Activated CD4-positive, CD25-positive, alpha-beta regulatory T cell treated with anti-CD3 and anti-CD28 coated beads, Interleukin-2, amount 50 U/mL, for 24 hours (primary cell): ENCODE measurements around the gene PPP1R16B.

ENCODE experiments used
- ATAC-seq, 2 donors: fragments of 150-1000 bp; cut with Tn5 transposase; one replicate each; pipeline ENCODE4 v1.10.0; 2021; ENCODE audit warnings: mild to moderate bottlenecking in 1 of 2, moderate library complexity in 1 of 2

PPP1R16B gene

DNA sequence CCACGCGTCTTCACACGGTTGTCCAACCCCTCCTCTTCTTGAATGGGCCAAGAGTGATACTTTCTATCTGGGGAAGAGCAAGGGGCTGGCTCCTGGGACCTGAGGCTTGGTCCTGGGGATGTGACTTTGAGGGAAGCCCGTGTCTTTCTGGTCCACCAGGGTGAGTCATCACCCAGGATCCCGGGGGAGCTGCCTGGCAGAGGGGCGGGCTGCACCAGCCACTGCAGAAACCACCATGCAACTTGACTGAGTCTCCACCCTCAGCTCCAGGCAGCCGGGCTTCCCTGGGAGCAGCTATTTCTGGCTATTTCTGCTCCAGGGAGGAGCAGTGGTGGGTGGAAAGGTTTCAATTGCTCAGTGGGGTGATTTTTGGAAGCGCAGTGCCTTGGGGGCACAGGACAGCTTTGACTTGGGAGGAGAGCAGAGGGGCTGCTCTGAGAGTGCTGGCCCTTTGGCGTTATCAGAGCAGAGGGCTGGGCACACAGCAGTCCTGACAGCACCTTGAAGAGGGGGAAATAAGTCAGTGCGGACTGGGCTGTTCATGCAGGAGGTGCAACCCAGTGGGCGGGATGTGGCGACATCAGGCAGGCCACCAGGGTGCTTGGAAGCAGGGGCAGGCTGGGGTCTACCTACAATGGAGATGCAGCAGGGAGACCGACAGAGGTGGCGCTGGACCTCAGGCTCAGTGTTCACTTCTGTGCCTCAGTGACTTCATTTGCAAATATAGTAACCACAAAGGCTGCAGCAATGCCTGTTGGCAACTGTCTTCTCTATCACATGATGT lies 75.6 kb downstream of the PPP1R16B start:
- no peak for ATAC-seq

DNA sequence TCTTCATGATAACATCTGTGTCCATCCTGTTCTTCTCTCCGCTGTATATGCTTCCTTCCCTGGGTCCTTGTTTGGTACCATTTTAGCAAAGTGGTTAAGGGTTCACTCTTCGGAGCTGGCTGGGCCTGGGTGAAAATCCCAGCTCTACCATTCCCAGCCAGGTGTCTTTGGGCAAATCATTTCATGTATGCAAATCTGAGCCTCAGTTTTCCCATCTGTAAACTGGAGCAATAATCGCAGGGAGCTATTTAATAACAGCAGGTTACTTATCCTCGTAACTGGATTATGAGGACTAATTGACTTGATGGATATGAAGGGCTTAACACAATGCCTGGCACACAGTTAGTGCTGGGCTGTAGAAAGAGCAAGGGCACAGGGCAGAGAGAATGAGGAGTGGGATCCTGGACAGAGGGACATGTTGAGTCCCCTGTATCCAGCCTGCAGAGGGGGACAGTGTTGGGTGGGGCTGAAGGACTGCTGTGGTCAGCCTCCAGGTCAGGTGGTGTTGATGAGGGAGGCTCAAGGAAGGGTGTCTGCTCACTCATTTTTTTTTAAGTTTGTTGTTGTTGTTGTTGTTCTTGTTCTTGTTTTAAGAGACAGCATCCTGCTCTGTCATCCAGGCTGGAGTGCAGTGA lies 76.4 kb downstream of the PPP1R16B start:
- no peak for ATAC-seq

DNA sequence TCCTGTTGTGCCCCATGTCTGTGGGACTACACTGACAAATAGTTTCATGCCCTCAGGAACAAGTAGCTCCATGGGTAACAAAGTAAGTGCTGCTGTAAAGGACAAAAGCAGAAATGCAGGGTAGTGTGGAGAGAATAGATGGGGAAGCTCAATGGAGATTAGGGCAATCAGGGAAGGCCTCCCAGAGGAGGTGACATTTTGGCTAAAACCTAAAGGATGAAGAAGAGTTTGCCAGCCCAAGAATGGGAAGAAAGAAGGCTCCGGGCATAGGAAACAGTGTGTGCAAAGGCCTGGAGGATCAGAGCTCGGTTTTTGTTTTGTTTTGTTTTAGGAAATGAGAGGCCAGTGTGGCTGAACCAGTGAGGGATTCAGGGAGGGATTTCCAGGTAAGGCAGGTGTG lies 77.1 kb downstream of the PPP1R16B start:
- no peak for ATAC-seq

DNA sequence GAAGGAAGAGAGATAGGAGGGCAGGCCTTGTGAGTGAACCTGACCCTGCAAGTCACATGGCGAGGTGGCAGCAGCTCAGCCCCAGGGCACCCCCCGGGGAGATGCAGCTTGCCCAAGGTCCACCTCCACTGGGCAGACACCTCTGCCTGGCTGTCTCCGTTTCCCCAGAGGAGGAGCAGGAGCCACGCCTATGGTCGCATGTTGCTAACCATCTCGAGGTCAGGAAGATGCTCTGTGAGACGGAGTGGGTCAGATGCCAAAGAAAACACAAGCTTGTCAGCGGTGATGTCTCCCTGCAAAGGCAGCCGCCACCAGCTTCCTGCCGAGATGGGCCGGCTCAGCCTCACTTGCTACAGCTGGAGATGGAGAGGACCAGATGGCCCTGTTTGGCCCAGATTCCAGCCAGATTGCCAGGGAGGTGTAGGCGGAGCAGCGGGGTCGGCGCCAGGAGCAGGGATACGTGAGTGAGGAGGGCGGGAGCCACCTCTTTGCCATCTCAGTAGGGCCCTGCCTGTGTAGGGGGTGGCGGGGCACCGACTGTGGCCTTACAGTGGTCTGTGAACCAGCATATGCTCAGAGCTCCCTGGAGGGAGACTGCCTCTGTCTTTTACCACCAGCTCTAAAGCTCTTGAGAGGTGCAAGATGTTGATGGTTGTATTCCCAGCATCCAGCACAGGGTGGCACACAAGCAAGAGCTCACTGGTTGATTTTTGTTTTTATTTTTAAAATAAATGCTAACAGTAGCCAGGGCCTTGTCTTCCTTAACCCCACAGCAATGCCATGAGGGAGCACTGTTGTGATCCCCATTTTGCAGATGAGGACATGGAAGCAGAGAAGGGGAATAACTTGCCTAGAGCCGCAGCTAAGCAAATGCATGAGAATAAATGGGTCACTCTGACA lies 77.8 kb downstream of the PPP1R16B start:
- no peak for ATAC-seq

DNA sequence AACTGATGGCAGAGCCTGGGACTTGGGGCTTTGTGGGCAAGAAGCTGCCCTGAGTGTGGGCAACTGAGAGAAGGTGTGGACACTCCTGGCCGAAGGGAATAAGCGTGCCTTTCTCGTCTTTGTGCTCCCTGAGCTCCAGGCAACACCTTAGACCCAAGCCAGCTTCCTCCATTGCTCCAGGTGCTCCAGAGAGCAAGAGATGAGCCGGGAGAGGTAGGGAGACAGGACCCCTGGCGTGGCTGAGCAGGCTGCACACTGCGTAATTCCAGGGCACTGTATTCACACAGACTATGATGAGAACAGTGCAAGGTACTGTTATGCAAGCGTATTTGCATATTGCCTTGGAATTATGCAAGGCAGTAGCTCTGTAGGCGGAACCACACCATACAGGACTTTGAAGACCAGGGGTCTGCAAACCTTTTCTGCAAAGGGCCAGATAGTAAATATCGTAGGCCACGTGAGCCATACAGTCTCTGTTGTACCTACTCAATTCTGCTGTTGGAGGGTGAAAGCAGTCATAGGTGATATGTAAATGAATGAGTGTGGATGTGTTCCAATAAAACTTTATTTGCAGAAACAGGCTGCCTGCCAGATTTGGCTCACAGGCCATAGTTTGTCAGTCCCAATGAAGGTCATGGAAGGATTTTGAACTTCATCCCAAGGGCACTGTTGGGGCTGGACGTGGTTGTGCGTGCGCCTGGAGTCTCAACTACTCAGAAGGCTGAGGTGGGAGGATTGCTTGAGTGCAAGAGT lies 78.7 kb downstream of the PPP1R16B start:
- ATAC-seq: no peak

DNA sequence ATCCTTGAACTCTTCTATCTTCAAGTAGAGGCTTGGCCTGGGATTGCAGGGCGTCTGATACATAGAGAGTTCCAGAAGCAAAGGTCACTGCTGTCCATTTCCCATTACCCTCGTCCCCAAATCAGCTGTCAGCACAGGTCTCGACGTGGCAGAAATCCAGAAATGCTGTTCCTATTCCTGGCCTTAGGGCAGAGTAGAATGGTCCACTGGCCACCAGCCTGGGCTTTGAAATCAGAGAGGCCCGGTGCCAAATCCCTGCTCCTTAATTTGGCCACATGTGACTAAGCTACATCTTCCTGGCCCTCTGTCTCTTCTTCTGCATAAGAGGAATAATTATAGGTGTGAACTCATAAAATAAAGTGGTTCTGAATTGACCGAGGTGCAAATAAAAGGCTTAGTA lies 79.9 kb downstream of the PPP1R16B start:
- ATAC-seq: no peak

DNA sequence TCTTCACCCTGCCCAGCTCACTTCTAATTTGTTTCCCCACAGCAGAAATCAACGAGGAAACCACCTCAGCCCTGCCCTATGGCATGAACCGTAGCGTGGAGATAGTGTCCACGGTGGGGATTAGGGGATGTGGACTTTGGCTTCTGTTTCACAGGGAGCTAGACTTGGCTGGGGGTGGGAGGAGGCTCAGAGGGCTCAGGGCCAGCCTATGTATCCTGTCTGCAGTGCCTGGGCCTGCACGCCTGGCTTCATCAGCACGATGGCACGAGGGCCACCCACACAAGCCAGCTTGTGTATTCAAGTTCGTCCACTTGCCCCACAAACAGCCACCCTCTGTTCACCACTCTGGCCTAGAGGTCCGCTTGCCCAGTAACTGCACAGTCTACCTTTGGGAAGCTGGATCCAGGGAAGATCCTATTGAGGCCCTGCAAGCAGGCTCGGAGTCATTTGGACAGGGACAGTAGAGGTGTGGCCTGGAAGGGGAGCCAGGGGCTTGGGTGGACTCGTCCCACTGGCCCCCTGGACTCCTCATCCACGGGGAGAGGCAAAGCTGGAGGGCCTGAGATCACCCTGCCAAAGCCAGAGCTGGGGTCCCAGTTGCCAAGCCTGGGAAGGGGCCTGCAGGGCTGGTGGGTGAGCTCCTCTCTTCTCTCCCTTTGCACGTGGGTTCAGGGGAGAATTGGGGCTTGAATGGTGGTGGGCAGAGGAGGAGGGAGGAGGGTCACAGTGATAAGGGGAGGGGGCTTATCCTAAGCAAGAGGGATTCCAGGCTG lies 82.7 kb downstream of the PPP1R16B start:
- ATAC-seq: no peak

DNA sequence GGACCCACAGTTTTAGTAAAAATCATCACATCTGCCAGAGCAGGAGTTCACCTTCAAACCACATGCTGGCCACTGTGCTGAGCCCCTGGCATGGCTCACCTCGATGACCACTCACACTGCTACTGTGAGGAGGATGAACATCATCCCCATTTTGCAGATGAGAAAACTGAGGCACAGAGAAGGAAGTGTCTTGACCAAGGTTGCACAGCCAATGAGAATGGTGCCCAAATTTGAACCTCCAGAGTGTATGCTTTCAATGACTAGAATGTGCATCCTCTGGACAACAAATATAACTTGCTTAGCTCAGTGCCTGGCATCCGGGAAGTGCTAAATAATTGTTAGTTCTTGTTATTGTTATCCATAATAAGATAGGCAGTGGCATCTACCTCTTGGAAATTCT lies 83.6 kb downstream of the PPP1R16B start:
- no peak for ATAC-seq

DNA sequence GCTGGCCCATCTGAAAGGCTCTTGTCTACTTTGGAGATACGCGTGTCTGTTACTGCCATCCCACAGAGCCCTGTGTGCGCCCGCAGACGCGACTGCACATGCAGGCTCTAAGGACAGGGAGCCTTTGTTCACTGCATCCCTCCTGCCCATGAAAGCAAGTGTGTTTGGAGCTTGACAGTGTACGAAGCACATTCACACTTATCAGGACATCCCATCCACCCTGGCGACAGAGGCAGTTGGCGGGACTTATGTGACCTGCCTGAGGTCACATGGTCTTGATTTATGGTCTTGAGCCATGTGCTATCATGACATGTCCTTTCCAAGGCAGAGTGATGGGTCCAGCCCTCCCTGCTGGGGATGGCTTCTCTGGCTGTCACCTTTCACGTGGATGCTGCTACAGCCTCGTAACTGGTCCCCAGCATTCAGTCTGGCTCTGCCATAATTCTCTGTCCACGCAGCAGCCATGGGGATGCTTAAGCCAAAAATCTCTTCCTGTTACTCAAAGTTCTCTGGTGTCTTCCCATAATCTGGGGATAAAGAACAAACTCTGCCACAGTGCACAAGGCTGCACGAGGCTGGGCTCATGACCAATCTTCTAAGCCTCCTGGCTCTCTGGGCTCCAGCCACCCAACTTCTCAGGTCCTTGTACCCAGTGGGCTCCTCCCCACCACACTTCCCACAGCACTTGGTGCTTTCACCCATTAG lies 84.4 kb downstream of the PPP1R16B start:
- ATAC-seq: no peak

DNA sequence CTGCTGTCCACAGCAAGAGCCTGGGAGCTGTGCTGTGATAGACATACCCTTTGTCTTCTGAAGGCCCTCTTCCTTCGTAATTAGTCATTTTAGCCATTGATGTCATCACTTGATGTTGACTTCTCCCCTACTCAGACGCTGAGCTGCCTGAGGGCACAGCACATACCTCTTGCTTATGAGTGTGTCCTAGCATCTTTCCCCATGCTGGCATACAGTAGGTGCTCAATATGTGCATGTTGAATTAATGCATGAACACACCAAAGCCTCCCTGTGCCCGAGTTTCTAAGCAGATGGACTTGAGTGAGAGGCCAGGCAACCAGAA lies 85.0 kb downstream of the PPP1R16B start:
- peak; percentile 66 to 69 for ATAC-seq

DNA sequence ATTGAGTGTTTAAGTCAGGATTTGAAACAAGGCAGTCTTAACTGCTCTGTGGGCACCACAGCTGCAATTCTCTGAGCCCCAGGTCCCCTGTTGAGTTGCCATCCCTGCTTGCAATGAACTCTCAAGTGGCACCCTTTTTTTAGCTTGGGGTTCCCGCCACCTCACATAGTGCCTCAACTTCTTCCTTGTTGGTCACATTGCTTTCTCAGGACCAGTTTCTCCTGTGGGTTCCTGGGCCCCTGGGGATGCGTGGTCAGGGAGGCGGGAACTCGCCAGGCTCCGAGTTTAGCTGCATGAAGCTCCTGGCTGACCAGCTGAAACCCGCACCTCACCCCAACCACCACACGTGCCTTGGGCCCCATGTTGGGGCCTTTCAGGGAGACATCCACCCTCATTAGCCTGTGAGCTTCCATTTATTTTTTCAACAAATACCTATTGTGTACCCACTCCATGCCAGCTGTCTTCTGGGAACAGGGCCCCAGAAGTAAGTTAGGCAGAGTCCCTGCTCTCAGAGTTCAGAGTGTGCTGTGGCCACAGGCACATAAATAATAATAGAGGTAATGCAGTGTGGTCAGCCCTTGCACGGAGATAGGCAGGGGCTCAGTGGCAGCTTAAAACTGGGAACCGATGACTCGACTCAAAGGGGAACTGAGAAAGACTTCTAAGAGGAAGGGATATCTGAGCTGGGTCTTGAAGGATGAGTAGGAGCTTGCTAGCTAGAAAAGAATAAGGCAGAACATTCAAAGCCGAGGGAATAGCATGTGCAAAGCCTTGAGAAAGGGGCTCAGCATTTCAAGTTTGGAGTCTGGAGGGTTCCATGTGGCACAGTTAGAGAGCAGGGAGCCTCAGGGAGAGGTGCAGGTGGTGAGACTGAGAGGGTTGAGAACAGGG lies 86.8 kb downstream of the PPP1R16B start:
- ATAC-seq: peak in 1 of 2 donors; percentile 17

DNA sequence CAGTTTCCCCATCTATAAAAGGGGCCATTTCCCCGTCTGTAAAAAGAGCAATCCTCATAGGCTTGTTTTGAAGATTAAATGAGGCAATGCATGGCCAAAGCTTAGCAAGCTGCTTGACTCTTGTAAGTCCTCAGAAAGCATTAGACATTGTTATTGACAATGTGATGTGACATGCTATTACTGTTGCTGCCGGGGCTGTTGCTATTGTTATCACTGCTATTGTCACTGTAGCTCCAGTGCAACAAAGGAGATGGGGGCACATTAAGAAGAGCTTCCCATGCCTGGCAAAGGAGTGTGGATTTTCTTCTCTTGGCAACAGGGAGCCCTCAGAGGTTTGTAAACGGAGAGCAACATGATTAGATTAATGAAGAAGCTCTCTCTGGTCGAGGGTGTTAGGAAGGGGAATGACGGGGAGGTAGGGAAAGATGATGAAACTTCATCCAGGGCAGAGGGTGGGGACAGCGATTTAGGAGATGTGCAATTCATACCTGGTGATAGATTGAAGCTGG lies 87.6 kb downstream of the PPP1R16B start:
- peak in 1 of 2 donors; percentile 9 for ATAC-seq

DNA sequence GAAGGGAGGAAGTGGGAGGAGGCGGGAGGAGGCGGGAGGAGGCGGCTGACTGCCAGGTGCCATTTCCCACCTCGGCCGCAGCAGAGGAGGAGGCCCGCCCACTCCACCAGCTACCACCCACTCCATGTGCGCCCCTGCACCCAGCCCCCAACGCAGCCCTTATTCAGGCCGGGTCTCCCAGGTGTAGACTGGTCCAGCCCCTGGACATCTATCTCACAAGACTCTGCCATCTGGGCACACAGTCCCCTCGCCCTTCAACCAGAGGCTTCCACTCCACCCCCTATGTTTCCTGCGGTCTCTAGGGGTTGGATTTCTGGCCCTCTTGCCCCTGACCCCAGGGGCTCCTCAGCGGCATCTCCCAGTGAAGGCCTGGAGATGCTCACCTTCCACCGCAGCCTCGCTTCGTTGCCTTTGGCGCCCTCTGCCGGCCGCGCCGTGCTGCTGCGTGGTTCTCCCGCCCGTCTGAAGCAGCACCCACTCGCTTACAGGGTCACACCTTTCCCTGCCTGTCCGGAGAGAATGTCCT lies 88.1 kb downstream of the PPP1R16B start:
- peak; percentile 81 to 82 for ATAC-seq

DNA sequence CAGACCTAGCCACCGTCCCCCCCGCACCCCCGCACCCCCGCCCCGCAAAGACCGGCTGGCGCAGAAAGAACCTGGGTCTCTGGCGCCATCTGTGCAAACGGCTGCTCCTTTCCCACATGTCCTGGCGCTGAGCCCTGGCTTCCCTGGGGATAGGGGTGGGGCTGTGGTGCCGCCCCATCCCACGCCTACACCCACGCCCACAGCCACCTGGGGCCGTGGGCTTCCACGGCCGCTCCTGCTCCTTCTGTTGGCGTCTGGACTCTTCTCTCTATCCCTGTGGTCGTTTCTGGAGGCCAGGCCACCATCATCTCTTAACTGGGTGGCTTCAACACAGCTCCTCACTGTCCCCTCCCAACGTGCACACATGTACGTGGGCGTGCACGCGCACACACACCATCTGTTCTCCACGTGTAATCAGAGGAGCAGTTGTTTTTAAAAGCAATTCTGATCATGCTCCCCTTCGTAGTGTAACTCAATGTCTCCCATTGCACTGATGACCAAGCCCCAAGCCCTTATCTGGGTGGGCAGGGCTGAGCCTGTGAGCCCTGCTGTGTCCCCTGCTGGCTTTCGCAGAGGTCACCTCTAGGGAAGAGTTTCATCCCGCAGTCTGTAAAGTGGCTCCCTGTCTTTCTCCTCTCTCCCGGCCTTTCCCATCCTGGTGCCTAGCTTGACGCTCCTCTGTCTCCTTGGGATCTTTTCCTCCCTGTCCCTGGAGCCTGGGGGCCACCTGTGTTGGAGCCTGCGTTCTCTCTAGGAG lies 88.8 kb downstream of the PPP1R16B start:
- no peak for ATAC-seq

DNA sequence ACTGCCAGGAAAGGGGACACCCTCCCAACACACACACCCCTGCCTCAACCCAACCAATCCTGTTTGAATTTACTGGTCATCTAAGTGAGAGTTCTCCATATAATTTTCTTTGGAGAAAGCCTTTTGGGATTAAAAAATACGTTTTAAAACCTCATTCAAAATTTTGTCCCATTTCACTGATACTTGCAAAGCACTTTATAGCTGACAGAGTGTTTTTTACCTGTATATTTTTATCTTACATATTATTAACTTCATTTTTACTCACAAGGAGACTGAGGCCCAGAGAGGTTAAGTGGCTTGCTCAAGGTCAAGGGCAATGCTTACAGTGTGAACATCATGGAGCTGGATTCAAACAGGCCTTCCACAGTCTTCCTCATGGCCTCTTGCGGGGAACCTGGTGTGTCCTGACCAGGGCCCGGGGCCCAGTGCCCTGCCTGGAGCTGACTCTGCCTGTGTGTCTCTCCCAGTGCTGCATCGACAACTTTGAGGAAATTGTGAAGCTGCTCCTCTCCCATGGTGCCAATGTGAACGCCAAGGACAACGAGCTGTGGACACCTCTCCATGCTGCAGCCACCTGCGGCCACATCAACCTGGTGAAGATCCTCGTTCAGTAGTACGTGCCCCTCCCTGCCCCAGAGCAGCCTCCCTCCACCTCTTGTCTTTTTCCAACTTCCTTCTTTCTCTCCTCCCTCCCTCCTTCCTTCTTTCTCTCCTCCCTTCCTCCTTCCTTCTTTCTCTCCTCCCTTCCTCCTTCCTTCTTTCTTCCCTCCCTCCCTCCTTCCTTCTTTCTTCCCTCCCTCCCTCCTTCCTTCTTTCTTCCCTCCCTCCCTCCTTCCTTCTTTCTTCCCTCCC lies 89.8 kb downstream of the PPP1R16B start:
- ATAC-seq: no peak

DNA sequence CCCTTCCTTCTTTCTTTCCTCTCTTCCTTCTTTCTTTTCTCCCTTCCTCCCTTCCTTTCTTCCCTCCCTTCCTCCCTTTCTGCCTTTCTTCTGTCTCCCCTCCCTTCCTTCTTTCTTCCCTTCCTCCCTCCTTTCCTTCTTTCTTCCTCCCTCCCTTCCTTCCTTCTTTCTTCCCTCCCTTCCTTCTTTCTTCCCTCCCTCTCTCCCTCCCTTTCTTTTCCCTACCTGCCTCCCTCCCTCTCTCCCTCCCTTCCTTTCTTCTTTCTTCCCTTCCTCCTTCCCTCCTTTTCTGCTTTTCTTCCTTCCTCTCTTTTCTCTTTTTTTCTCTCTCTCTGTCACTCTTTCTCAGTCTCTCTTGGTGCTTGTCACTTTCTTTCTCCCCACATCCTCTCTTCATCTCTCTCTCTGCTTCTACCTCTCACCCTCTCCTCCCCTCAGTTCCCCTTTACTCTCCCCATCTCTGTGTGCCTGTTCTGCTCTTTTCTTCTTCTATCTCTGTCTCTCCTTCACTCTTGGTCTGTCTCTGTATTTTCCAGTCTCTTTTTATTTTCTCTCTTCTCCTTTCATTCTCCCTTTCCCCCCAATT lies 90.6 kb downstream of the PPP1R16B start:
- no peak for ATAC-seq

DNA sequence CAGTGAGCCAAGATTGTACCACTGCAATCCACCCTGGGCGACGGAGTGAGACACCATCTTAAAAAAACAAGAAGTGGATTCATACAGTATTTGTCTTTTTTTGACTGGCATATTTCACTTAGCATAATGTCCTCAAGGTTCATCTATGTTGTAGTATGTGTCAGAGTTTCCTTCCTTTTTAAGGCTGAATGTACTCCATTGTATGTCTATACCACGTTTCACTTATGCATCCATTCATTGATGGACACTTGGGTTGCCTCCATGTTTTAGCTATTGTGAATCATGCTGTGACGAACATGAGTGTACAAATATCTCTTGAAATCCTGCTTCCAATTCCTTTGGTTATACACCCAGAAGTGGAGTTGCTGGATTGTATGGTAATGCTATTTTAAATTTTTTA lies 91.8 kb downstream of the PPP1R16B start:
- no peak for ATAC-seq

DNA sequence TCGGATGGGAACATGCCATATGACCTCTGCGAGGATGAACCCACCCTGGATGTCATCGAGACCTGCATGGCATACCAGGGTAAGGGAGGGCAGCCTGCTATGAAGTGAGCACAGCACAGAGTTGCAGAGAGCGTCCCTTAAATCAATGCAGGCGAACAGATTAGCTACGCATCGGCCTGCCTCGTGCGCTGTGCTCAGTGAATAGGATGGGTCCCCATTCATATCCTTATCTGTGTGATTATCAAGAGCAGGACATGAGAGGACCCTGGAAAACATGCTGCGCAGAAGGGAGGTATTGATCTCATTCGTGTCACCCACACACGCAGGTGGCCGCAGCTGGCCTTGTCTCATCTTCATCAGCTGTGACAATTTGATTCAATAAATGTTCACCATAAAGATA lies 95.1 kb downstream of the PPP1R16B start:
- ATAC-seq: no peak
